HG03159 (cell line): Measurements from ENCODE around the gene NPDC1.
"Not testable (repeated sequence)": the region's sequence is repeated elsewhere in the genome, so short reads cannot be mapped to it uniquely, and the experiment has no call there.

Experiments used
- ATAC-seq: cut with Tn5 transposase; IDR thresholded peaks from one replicate; pipeline ENCODE4 v1.9.1; 2021; ENCODE audit warnings: mild to moderate bottlenecking, moderate library complexity; ENCODE audit not compliant: unreplicated experiment

The NPDC1 gene

GRCh38 chr9:137014776-137015539 lies 31.0 kb downstream of the NPDC1 start:
- ATAC-seq: no peak

- ATAC-seq: no peak
Observed at GRCh38 chr9:137014166-137014565, 31.8 kb downstream of the NPDC1 start.

- no peak for ATAC-seq
Observed at GRCh38 chr9:137013571-137013940, 32.4 kb downstream of the NPDC1 start.

DNA sequence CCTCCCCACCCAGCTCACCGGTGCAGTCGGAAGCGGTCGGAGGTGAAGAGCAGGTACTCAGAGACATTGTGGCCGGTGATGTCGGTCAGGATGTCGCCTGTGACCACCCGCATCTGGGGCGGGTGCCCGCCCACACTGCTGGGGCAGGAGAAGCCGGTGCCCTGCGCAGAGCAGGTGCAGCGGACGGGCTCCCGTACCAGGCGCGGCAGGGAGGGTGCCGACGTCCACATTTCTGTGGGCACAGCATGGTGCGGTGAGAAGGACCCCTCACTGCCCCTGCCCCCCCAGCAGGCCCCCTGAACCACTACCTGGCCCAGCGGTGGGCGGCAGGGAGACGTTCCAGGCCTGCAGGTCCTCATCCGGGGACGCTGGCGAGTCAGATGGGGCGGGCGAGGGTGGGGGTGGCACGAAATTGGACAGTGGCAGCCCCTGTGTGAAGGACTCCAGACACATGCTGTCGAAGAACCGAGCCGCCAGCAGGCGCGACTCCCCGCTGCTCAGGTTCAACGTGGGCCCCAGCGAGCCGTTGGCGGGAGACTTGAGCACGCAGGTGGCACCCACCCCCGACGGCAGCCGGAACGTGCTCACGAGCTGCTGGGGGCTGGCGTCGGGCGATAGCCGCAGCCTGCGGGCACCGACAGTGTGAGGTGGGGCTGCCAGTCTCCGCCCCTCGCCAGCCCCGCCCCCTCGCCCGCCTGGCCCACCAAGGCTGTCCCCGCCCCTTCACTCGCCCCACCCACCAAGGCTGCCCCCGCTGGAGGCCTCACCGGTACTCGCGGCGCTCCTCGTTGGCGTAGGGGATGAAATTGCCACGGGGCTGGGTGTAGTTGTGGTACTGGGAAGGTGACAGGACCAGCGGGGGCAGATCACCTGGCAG lies 33.0 kb downstream of the NPDC1 start:
- no peak for ATAC-seq

GRCh38 chr9:137011907-137012675 lies 33.9 kb downstream of the NPDC1 start:
- no peak for ATAC-seq

GRCh38 chr9:137011156-137011555 lies 34.8 kb downstream of the NPDC1 start:
- ATAC-seq: no peak

- ATAC-seq: no peak
Observed at GRCh38 chr9:137009938-137010732, 35.8 kb downstream of the NPDC1 start.

DNA sequence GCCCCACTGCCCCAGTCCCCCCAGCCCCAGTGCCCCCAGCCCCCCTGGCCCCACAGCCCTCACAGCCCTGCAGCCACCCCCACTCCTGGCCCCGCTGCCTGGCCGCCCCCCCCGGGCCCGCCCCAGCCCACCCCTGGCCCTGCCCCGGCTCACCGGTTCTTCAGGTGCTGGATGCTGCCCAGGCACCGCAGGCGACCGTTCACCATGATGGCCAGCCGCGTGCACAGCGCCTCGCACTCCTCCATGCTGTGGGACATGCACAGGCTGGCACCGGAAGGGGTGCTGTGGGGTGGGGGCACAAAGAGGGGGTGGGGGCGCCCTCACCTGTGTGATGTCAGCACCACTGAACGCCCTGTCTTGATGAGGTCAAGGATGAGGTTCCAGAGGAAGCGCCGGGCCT lies 36.8 kb downstream of the NPDC1 start:
- ATAC-seq: no peak

DNA sequence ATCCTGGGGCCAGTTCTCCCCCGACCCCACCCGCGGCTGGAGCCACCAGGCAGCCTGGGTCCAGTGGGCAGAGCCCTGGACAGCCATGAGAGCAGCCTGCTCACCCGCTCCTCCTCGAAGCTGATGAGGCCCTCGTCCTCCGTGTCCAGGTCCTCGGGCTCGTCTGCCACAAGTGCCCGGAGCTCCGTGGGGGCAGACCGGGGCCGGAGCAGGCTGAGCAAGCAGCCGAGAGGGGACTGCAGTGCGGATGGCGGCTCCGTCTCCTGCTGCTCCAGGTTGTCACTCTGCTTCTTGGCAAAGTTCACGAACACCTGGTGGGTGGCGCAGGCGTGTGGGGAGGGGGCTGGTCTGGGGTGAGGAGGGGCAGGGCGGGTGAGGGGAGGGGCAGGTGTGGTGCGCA lies 37.7 kb downstream of the NPDC1 start:
- no peak for ATAC-seq

DNA sequence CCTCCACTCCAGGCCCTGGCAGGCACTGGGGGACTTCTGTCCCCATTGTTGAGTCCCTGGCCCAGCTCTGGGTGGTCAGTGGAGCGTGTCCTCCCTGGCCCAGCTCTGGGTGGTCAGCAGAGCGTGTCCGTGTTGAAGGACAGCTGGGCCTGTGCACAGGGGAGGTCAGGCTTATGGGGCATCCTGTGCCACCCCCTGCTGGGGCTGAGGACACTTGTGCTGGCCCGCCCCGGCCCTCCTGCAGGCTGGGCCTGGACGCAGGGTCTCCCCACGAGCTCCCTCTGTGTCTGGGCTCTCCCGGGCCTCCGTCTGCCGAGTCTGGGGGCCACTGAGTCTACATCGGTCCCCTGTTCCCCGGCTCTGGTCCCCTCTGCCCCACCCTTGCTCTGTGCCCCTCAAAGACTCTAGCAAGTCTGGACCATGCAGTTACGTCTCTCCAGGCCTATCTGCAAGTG lies 38.1 kb downstream of the NPDC1 start:
- no peak for ATAC-seq

GRCh38 chr9:137007108-137007815 lies 38.7 kb downstream of the NPDC1 start:
- no peak for ATAC-seq

GRCh38 chr9:137006116-137007003 lies 39.6 kb downstream of the NPDC1 start:
- no peak for ATAC-seq

- not testable (repeated sequence) for ATAC-seq
Observed at GRCh38 chr9:137004285-137004684, 41.7 kb downstream of the NPDC1 start.

DNA sequence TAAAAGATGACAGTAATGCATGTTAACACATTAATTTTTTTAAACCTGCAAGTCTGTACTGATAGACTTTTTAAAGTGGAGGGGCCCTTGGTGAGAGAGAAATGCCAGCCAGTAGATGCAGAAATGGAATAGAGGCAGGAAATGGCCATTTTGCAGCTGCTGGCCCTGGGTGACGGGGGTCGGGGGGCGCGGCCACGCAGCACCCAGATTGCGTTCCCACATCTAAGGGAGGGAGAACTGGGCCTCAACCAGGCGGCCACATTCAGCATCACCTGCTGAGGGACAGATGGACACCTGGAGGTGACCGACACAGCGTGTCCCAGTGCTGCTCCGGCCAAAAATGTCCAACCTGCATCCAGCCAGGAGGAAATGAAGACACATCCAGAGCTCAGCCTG lies 43.3 kb downstream of the NPDC1 start:
- ATAC-seq: no peak

DNA sequence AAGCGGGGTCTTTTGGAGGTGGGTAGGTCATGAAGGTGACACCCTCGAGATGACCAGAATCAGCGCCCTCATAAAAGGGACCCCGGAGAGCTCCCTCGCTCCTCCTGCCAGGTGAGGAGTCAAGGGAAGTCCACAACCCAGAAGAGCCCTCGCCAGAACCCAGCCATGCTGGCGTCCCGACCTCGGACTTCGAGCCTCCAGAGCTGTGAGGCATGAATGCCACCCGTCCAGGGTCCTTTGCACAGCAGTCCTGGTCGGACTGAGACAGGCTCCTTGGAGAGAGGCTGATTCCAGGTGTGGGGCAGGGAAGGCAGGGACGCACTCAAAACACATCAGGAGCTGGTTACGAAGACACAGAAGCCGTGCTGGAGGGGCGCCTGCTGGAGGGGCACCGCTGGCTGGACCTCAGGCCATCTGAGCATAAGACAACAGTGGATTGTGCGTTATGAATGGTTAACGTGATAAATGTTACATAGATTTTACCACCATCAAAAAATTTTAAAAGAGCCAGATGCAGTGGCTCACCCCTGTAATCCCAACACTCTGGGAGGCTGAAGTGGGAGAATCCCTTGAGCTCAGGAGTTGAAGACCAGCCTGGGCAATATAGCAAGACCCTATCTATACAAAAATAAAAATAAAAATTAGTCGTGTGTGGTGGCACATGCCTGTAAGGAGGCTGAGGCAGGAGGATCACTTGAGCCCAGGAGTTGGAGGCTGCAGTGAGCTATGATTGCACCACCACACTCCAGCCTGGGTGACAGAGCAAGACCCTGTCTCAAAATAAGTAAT lies 43.9 kb downstream of the NPDC1 start:
- no peak for ATAC-seq

DNA sequence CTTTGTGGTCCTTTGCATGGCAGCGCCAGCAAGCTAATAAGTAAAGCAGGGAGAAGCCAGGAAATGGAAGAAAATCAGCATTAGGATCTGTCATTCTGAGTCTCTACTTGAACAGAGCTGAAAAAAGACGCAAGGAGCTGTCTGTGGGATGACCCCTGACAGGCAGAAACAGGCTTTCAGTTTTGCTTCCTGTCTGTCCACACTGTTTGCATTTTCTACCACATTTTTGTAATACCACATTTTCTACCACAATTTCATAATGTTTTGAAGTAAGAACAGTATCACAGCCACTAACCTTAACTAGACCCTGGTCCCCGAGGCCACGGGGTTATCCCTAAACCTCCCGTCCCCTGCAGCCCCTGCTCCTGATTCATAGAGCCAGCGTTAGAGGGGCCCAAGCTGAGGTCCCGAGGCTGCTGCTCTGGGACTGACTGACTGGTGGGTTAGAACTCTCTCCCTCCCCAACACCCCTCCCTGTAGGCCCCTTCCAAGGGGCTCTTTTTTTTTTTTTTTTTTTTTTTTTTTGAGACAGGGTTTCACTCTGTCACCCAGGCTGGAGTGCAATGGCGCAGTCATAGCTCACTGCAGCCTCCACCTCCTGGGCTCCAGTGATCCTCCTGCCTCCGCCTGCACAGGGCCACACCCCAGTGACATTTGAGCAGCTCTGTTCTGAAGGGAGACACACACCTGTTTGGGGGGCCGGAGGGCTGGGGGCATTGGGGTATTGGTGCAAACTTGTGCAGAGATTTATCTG lies 45.6 kb downstream of the NPDC1 start:
- peak; percentile 81 for ATAC-seq

DNA sequence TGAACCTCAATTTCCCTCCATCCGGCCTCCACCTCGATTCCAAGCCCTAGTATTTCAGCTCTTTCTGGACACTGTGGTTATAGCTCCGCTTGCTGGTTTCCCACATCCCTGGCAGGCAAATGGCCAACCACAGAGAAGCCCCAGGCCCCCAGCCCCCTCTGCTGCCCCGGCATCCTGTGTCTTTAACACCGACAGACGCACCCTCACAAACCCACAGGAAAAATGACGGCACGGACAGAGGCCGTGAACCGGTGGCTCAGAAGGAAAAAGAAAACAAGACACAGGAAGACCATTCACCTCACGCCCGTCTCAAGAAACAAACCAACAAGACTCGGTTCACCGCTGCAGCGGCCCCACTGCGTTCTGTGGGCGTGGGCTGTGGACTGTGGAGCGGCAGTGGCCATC lies 48.1 kb downstream of the NPDC1 start:
- ATAC-seq: no peak
